Vagina (tissue), 2 donors: ENCODE results near the gene PRR14L.

Source experiments
- CTCF ChIP-seq, 3 experiments: fragments of 450-650 bp in 2 of 3; fragments of 200-600 bp in 1 of 3; sonication (generic) in 1 of 3; IDR thresholded peaks; one replicate each; pipeline ENCODE4 v1.5.1; 2017 to 2019; ENCODE audit warnings: antibody characterized with exemption in 3 of 3, mild to moderate bottlenecking in 2 of 3, moderate library complexity in 2 of 3
- POLR2A ChIP-seq, 2 donors: fragments of 450-650 bp; IDR thresholded peaks; one replicate each; pipeline ENCODE4 v1.6.1; 2017; ENCODE audit warnings: antibody characterized with exemption in 2 of 2, mild to moderate bottlenecking in 2 of 2, moderate library complexity in 2 of 2

- no peak for TF ChIP-seq CTCF (IDR thresholded peaks at IDR 0.05)
- TF ChIP-seq POLR2A (IDR thresholded peaks at IDR 0.05), result no peak
Observed at GRCh38 chr22:31653944-31654343, 96.0 kb downstream of the PRR14L start.
